Measurements from ENCODE around the gene MDH2.
"Not testable (repeated sequence)": the region's sequence is repeated elsewhere in the genome, so short reads cannot be mapped to it uniquely, and the experiment has no call there.

Gene MDH2

DNA sequence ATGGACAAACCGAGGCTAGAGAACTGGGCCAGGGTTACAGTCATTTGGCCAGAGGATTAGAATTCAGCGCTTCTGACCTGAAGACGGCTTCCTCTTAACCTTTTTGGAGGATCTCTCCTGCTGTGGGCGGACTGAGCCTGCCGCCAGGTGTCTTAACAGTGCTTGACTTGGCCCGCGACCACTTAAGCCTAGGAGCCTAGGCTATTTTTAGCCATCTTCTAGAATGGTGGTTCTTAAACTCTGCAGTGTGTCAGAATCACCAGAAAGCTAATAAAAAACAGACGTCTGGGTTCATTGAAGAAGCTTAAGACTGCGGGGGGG lies 722 bp downstream of the MDH2 start:
- peak; percentile 22 for DNase-seq

DNA sequence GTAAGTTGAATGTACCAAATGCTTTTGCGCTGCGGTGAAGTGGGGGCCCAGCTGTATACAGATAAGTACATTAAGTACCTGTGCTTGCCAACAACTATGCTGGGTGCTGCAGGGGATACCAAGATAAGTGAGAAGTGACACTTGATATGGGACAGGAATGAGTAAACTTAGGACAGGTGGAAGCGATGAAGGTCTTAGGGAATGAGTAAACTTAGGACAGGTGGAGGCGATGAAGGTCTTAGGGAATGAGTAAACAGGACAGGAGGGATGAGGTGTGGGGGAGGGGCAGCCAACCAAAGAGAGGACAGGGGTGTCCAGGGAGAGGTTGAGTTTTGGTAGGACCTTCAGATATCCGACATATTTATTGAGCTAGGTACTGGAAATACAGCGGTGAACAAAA lies 1.4 kb downstream of the MDH2 start:
- DNase-seq = no peak

DNA sequence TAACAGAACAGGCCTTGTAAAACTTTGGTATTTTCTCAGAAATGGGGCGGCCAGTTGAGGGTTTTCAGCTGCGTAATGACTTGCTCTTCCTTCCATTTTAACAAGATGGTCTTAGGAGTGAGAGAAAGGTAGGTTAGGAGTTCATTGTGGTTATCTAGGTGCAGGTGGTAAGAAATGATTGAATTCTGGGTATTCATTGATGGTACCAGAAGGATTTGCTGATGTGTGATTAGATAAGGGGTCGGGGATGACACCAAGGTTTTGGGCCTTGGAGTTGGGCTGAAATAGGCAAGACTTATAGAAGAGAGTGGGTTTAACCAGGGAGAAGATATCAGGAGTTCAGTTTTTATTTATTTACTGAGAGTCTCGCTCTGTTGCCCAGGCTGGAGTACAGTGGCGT lies 2.6 kb downstream of the MDH2 start:
- DNase-seq = no peak

DNA sequence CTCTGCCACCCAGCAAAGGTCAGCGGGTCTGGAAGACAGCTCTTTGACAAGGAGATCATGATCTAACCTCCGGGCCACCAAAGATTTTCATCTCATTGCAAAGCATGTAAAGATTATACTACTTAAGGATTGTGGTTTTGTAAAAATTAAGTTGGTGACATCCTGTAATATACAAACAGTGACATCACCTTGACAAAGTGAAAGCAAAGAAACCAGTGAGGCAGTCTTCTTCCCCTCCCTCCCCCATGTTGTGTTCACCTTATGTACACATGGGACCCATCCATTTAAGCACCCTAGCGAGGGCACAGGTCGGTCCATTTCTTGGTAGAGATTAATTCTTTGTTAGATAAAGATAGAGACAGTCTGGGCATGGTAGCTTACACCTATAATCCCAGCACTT lies 3.9 kb downstream of the MDH2 start:
- no peak for DNase-seq

DNA sequence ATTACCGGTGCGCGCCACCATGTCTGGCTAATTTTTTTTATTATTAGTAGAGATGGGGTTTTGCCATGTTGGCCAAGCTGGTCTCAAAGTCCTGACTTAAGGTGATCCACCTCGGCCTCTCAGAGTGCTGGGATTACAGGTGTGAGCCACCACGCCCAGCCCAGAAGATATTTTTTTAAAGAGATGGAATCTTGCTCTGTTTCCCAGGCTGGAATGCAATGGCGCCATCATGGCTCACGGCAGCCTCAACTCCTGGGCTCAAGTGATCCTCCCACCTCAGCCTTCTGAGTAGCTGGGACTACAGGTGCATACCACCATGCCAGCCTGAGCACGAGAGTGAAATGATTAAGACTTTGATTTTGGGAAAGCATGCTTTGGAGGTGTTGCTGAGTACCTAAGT lies 4.8 kb downstream of the MDH2 start:
- not testable (repeated sequence) for DNase-seq

DNA sequence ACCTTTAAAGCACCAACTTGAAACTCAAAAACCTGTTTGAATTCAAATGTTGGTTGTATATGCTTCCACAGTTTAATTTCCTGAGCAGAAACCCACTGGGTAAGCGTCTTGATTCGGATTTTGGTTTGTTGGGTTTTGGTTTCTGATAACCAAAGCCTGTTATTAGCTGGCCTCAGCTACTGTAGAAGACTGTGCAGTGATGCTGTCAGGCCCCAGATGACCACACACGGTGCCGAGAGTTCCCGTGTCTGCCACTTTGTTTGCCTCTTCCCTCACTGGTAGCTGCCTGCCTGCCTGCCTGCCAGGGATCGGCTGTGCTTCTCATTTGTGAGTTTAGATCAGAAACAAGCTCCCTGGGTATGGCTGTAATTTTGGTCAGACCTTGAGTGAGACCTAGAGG lies 5.6 kb downstream of the MDH2 start:
- no peak for DNase-seq

DNA sequence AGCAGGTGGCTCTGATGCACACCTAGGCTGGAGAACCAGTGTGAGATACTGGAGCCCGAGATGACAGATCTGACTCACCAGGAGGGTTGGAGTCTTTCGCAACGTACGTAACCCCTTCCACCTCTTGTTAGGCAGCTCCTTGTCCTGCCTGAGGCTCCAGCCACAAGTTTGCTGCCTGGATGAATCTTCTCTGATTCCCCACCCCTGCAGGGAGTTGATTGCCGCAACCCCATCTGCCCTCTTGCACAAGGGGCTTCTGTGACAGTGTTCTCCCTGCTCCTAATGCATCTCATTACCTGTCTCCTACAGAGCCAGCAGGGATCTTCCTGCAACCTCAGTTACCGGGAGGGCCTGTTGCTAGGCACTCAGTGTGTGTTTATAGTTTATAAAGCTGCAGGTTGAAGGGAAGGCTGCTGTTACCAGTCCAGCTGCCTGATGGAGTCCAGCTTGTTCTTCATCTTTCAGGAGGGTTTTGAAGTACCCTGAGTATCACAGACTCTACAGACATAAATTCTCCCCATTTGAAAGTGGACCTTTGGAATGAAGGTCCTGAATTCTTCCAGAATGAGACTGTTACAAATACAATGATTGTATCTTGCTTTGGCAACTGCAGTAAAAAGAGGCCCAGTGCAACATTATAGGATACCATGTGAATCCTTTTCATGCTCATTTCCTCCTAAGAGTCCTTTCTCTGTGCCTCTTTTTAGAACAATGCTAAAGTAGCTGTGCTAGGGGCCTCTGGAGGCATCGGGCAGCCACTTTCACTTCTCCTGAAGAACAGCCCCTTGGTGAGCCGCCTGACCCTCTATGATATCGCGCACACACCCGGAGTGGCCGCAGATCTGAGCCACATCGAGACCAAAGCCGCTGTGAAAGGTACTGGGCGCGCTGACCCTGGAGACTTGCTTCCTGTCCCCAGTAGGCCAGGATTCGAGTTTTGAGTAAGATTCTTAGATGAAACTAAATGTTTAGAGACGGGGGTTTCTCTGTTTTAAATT lies 6.5 kb downstream of the MDH2 start:
- no peak for DNase-seq

DNA sequence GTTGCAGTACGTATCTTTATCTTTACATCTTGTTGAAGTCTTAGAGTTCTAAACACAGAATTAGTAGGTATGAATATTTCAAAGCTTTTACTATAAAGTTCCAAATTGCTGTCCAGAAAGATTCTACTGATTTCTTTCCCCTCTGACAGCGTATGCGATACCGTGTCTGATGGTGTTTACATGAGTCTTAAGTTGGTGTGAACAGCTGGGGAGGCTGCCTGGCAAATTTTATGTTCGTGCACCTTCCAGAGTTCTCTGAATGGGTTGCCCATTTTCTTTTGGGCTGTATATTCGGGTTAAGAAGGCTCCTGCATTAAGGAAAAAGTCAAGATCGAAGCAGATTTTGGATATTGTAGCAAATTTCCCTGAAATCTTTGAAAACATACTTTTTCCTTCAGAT lies 8.3 kb downstream of the MDH2 start:
- no peak for DNase-seq

DNA sequence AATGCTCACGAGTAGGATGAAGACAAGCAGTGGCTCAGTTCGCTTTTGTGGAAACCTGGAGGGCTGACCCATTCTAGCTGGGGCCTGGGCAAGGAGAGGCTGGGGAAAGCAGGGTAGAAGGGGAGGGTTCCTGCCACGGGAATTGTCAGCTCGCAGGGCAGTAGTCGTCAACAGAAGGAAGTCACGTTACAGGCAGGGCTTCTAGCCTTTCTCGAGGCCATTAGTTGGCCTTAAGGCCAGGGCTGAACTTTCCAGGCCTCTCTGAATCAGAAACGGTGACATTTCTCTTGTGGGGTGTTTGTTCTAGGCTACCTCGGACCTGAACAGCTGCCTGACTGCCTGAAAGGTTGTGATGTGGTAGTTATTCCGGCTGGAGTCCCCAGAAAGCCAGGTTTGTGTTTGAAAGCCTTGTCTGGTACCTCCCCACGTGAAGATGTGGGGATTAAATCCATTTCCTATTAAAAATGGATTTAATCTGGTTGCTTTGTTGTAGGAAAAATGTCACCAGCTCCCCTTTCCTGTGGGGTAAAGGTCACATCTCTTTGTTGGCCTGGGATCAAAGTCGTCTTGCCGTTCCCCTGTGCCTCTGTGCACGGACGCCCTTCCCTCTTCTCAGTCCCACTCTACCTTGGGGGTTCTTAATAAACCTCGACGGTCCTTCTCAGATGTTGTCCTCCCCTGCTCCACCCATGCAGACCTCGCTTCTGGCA lies 9.4 kb downstream of the MDH2 start:
- DNase-seq = no peak

DNA sequence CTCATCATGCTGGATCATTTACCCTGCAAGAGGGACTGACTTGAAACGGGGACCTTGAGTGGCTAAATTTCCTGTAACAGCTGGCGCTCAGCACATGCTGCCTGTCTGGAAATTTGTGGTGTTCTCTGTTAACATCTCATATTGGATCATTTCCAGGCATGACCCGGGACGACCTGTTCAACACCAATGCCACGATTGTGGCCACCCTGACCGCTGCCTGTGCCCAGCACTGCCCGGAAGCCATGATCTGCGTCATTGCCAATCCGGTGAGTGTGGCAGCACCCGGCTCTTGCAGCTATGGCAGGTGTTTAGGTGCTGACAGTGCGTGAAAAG lies 9.9 kb downstream of the MDH2 start:
- no peak for DNase-seq

DNA sequence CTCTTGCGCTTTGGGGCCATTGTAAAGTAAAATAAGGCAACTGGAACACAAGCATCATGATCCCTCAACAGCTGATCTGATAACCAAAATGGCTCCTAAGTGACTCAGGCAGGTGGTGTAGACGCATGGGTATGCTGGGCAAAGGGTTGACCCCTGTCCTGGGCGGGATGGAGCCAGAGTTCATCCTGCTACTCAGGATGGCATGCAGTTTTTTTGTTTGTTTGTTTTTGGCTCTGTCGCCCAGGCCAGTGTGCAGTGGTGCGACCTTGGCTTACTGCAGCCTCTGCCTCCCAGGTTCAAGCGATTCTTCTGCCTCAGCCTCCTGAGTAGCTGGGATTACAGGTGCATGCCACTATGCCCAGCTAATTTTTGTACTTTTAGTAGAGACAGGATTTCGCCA lies 10.8 kb downstream of the MDH2 start:
- not testable (repeated sequence) for DNase-seq

DNA sequence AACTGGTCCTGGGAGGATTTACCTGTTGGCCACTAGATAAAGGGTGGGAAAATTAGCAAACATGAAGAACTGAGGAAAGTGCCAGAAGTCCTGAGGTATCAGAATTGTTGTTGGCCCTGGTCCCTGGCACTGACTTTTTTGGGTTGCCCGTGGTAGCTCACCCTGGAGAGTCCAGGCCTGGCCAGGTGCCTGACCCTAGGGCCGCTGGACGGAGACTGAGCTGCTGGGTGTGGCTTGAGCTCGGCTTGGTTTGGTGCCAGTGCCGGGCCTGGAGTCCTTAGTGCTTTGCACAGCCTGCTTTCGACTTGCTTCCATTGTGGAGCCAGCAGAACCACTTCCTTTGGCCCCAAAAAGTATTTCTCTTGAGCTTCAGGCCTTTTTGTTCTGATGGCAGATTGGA lies 12.9 kb downstream of the MDH2 start:
- DNase-seq = no peak

DNA sequence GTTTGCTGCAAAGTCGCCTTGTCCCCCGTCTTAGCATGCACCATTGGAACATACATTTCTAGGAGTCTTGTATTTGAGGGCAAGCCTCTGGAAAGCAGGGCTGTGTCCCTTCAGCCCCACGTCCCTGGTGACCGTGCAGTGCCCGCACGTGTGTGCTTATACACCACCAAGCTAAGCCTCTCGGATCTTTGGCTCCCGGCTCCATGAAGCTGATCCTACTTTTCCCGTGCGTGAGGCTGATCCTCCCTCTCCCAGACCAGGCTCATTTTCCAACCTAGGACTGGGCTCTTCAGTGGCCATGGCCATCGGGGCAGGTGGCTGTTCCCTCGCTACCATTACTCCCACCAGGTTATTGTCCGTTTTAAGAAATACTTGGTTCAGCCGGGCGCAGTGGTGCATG lies 14.3 kb downstream of the MDH2 start:
- DNase-seq = no peak

DNA sequence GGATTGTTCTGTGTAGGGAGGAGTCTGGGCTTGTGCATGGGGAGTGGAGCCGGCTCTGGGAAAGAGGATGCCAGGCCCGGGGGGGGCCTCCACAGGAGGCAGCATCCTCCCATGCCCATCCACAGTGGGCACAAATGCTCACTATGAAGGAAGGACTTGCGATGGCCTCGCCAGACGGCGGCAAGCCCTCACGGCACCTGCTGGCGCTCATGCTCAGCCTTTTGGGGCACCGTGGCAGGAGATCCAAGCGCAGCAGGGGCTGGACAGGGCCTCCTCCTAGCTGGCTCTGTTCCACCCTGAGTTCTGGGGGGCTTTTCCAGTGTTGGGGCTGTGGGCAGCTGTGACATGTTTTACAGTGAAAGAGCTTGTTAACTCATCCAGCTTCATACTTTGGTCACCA lies 15.2 kb downstream of the MDH2 start:
- DNase-seq = no peak

DNA sequence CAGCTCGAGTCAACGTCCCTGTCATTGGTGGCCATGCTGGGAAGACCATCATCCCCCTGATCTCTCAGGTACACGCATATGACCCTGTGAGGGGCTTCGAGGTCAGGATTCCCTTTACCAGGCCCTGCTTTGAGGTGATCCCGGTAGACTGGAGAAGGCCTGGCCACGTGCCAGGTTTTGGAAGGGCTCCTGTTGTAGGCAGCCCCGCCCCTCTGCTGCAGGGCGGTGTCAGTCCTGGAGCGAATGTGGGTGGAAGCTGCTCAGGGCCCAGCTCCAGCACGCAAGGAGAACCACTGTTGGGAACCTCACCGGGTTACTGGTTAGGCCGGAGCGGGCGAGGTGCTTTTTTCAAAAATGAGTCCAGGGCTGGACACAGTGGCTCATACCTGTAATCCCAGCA lies 15.6 kb downstream of the MDH2 start:
- no peak for DNase-seq

DNA sequence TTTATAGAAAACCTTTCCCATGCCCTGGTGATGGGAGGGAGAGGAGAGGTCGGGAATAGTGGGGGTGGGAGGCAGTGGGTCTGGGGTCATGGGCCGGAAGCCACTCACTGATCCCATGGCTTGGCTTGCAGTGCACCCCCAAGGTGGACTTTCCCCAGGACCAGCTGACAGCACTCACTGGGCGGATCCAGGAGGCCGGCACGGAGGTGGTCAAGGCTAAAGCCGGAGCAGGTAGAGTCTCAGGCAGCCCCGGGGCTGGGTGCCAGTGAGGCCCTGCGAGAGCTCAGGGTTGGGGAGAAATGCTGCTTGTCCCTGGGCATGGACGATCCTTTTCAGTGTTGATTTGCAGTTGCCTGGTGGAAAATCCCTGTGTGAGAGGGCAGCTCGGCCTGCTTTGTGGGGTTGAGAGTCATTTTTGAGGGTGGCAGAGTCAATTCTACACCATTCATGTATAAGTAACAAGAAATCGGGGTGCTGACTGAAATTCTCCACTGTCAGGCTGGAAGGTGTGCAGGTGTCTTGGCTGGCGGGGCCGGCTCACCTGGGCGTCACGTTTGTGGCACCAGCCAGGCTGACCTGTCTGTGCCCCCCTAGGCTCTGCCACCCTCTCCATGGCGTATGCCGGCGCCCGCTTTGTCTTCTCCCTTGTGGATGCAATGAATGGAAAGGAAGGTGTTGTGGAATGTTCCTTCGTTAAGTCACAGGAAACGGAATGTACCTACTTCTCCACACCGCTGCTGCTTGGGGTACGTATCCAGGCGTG lies 16.5 kb downstream of the MDH2 start:
- DNase-seq = no peak

DNA sequence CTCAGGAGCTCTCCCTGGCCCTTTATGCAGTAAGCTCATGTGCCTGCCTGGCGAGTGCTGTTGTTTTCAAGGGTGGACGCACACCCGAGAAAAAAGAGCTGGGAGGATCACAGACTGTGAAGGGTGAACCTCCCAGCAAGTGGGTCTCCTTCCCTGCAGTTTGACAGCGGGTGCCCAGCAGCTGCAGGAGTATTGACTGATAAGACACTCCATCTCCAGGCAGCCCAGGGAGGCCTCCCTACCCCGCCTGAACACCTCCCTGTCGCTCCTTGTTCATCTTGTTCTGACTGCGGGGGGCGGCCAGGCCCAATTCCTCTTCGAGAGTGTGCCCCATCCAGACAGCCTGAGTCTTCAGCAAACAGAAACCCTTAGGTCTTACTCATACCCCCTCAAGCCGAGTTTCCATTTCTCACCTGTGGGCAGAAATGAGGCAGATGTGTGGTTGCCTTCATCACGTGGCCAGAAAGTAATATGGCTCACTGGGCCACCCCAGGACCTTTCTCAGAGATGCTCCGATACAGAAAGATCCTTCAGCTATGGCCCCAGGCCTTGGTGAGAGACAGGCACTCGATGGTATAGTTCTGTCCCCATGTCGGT lies 17.2 kb downstream of the MDH2 start:
- peak; percentile 10 for DNase-seq

DNA sequence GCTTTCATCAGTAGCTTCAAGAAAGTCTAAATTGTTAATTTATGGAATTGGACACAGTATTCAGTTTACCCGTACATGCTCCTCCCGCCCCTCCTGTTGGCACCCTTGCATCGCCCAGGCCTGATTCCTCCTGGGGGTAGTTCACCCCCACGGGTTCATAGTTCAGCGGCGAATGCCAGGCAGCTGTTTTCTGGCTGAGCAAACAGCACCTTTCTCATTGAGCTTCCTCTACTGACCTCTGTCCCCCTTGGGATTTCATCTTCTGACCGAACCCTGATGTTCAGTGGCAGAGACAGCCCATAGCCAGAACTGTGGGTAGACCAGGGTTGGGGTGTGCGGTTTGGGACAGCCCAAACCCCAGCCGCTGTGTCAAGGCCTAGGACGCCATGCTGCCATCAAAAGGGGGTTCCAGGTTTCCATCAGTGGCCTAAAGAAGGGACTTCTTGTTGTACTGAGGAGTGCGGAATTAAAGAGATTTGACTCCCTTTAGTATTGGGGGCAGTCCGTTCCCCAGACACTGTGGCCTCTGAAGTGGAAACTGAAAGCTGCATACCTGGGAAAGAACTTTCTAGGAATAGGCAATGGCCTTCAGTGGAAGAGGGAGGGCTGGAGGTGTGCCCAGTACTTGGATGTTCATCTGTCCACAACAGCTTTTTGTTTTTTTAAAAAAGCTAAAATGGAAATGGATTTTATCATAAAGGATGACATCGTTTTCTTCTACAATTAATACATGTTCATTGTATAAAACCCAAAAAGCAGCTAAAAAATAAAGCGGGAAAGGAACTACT lies 19.0 kb downstream of the MDH2 start:
- DNase-seq = no peak

DNA sequence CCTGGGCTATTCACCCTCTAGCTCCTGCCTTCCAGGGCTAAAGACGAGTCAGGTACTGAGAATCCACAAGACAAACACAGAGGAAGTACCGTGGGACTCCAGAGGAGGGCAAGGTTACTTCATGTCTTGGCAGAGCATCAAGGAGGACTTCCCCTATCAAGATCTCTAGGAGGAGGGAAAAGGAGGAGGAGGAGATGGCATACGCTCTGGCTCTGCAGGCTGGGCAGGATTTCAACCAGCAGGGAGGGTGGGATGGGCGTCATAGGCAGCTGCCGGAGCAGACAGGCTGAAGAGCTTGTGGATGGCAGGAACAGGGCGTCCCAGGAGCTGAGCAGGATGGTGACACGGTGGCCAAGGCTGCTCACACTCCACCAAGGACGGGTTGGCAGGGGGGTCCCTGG lies 21.3 kb downstream of the MDH2 start:
- no peak for DNase-seq

DNA sequence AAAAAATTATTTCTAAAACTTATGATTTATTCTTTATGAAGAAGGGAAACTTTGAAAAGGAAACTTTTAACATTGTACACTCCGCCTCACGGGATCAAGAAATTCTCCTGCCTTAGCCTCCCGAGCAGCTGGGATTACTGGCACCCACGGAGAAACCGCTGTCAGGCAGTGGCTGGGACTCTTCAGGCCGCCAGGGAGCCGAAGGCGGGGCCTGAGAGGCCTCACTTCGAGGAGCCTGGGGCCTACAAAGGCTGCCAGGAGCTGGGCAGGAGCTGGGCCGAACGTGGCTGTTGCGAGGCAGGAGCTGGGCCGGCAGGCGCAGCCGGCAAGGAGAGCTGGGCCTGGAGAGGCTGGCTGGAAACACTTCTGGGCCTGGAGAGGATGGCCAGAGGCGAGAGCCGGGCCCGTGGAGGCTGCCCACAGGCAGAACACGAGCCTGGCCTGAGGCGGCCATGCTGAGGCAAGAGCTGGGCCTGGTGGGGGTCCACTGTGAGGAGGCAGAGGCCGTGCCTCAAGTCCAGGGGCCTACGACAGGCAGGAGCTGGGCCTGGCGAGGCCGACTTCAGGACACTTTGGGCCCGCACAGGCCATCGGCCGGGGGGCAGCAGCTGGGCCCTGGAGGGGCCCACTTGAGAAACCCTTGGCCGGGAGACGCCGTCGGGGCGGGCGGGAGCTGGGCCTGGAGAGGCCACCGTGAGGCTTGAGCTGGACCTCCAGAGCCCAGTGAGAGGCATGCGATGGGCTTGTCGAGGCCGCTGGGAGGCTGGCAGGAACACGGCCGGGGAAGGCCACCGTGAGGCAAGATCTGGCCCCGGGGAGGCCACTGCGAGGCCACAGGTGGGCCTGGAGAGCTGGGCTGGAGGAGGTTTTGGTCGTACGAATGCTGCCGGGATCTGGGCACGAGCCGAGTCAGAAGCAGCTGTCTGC lies 23.7 kb downstream of the MDH2 start:
- no peak for DNase-seq
